ENCODE results near the gene TMEM91.

TMEM91 gene

GRCh38 chr19:41431426-41432386, 55.4 kb downstream of the TMEM91 start:
- DNase-seq (ENCODE audit: low spot score), result no peak

- no peak for DNase-seq (ENCODE audit: low spot score)
These were observed 56.8 kb downstream of the TMEM91 start for GRCh38 chr19:41433171-41433570.
